Measurements from ENCODE around the gene SPTB.

The SPTB gene

DNA sequence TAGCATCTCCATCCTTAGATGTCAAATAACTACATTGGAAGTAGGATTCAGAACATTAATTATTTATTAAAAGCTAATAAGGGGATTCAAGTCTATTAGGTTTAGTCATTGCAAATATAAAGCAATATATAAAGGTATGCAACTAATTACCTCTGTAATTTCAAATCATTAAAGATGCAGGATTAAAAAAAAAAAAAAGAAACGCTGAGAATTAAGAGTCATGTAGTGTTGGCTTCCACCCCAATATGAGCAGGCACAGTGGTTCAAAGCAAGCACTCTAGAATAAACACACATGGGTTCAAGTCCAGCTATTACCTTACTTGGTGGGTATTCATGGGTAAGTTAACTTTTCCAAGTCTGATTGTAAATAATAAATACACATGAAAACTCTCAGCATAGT lies 10.9 kb downstream of the SPTB start:
- TF ChIP-seq, protein P1, sequence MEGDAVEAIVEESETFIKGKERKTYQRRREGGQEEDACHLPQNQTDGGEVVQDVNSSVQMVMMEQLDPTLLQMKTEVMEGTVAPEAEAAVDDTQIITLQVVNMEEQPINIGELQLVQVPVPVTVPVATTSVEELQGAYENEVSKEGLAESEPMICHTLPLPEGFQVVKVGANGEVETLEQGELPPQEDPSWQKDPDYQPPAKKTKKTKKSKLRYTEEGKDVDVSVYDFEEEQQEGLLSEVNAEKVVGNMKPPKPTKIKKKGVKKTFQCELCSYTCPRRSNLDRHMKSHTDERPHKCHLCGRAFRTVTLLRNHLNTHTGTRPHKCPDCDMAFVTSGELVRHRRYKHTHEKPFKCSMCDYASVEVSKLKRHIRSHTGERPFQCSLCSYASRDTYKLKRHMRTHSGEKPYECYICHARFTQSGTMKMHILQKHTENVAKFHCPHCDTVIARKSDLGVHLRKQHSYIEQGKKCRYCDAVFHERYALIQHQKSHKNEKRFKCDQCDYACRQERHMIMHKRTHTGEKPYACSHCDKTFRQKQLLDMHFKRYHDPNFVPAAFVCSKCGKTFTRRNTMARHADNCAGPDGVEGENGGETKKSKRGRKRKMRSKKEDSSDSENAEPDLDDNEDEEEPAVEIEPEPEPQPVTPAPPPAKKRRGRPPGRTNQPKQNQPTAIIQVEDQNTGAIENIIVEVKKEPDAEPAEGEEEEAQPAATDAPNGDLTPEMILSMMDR (conservative IDR thresholded peaks at IDR 0.05; ENCODE audit: low read depth) = no peak
- POLR2A ChIA-PET (ENCODE audit: low non-redundant PET) = no interaction called here
- no peak overlapping the region for H3K27ac ChIP-seq
- DNase-seq (ENCODE audit: low spot score) = no peak
- CTCF ChIA-PET = interaction anchor here (0.6 to 1.0 kb wide), 3 partner anchors 85 to 1992 kb away, joined by 3 to 7 read pairs (median 5); no protein-coding TSS in a partner anchor

DNA sequence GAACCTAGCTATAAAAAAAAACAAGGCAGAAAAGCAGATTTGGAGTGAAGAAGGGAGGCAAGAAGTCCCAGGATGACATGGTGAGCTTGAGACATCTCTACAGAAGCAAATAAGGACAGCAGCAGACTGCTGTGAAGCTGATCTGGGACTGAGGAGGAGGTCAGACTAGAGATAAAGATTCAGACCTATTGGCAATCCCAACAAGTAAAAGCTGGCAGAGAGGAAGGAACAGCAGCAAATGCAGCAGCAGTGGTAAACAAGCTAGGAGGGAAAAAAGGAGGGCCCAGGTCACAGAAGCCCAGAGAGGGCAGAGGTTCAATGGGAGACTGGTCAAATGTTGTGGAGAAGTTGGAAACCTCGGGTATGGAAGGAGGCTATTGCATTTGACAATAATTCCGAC lies 11.3 kb downstream of the SPTB start:
- TF ChIP-seq, protein P1 (conservative IDR thresholded peaks at IDR 0.05; ENCODE audit: low read depth) = no peak
- ChIA-PET POLR2A (ENCODE audit: low non-redundant PET) (no interaction called here), CTCF (interaction anchor here (1.0 kb wide), 1 partner anchor 84 kb away, joined by 3 read pairs; no protein-coding TSS in a partner anchor)
- no peak overlapping the region for H3K27ac ChIP-seq
- DNase-seq (ENCODE audit: low spot score) = no peak

DNA sequence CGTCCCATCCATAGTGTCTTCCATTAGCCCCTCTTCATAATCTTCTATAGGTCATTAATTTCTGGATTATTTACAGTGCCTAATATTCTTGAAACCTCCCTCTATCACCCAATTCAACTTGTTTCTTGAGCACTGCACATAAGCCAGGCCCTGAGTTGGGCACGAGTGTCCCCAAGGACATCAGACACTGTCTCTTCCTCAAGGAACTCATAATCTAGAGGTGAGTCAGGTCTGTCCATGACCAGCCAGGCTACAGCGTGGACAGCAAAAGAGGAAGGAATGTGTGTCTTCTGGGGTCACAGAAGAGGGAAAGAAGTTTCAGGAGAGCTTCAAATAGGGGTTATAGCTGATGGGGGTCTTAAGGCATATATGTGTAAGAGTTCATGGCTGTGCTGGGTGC lies 12.5 kb downstream of the SPTB start:
- no peak for DNase-seq (ENCODE audit: low spot score)
- CTCF ChIA-PET = no interaction called here
- TF ChIP-seq, protein P1 (conservative IDR thresholded peaks at IDR 0.05; ENCODE audit: low read depth) = no peak
- POLR2A ChIA-PET (ENCODE audit: low non-redundant PET) = no interaction called here
- no peak overlapping the region for H3K27ac ChIP-seq

DNA sequence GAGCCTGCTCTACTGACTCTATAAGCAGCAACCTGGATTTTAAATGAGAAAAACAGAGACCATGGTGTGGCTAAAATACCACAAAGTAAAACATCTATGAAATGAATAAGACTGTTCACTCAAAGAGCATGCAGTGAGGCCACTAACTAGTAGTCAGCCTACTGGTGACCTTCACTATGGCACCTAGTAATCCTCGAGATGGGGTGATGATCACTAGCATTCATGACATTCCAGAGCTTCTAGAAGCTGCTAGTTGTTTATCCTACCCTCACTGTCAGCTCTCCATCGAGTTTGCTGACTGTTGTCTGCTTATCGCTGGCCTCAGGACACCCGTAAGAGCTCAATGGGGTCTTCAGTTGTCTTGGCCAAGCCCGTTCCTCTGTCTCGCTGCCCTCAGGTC lies 13.7 kb downstream of the SPTB start:
- ChIA-PET POLR2A (ENCODE audit: low non-redundant PET) (no interaction called here), CTCF (interaction anchor here (1.1 kb wide), 1 partner anchor 26 kb away, joined by 3 read pairs; no protein-coding TSS in a partner anchor)
- no peak for DNase-seq (ENCODE audit: low spot score)
- TF ChIP-seq, protein P1 (conservative IDR thresholded peaks at IDR 0.05; ENCODE audit: low read depth) = no peak
- H3K27ac ChIP-seq = no peak overlapping the region

DNA sequence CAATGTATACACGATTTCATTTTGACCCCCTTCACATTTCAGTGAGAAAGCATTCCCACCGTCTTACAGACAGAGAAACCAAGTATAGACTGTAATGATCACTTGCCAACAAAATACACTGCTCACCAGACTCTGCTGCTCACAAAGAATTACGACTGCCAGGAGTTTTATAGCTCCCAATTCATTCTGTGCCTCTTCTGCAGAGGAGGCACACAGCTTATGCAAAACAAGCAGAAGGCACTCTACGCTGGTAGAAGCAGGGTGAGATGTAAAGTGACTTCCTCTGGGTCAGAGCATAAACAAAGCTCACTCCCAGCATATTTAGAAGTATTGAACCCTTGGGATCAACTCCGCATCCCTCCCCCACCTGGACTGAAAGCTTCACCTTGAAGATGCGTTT lies 14.6 kb downstream of the SPTB start:
- ChIA-PET POLR2A (ENCODE audit: low non-redundant PET) (no interaction called here), CTCF (no interaction called here)
- no peak overlapping the region for H3K27ac ChIP-seq
- DNase-seq (ENCODE audit: low spot score) = no peak
- TF ChIP-seq, protein P1 (conservative IDR thresholded peaks at IDR 0.05; ENCODE audit: low read depth) = no peak

DNA sequence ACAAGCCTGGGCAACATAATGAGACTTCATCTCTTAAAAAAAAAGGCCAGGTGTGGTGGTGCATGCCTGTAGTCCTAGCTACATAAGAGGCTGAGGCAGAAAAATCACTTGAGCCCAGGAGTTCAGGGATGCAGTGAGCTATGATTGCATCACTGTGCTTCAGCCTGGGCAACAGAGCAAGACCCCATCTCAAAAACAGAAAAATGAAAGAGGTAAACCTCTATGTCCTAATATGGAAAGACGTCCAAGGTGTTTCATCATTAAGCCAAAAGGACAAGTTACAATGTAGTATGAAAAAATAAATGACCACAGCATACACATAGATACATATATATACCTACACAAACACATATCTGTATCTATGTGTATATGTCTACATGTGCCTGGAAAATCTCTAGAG lies 15.4 kb downstream of the SPTB start:
- POLR2A ChIA-PET (ENCODE audit: low non-redundant PET) = no interaction called here
- no peak for DNase-seq (ENCODE audit: low spot score)
- TF ChIP-seq, protein P1 (conservative IDR thresholded peaks at IDR 0.05; ENCODE audit: low read depth) = no peak
- no peak overlapping the region for H3K27ac ChIP-seq
- CTCF ChIA-PET = interaction anchor here (0.7 kb wide), 1 partner anchor 106 kb away, joined by 3 read pairs; no protein-coding TSS in a partner anchor
